Tibial nerve (tissue), 3 donors: Measurements from ENCODE around the gene E2F8.

ENCODE experiments used
- POLR2A ChIP-seq, 2 donors: fragments of 450-650 bp; IDR thresholded peaks; one replicate each; pipeline ENCODE4 v1.6.1; 2017; ENCODE audit warnings: antibody characterized with exemption in 2 of 2, mild to moderate bottlenecking in 2 of 2, moderate library complexity in 2 of 2
- TF ChIP-seq, protein P1 (sequence below), 5 experiments: fragments of 200-600 bp in 3 of 5; fragments of 450-650 bp in 2 of 5; sonication (generic) in 3 of 5; IDR thresholded peaks; one replicate each; pipeline ENCODE4 v1.5.1; 2016 to 2019; ENCODE audit warnings: antibody characterized with exemption in 5 of 5, mild to moderate bottlenecking in 3 of 5, moderate library complexity in 2 of 5

- TF ChIP-seq, protein P1, sequence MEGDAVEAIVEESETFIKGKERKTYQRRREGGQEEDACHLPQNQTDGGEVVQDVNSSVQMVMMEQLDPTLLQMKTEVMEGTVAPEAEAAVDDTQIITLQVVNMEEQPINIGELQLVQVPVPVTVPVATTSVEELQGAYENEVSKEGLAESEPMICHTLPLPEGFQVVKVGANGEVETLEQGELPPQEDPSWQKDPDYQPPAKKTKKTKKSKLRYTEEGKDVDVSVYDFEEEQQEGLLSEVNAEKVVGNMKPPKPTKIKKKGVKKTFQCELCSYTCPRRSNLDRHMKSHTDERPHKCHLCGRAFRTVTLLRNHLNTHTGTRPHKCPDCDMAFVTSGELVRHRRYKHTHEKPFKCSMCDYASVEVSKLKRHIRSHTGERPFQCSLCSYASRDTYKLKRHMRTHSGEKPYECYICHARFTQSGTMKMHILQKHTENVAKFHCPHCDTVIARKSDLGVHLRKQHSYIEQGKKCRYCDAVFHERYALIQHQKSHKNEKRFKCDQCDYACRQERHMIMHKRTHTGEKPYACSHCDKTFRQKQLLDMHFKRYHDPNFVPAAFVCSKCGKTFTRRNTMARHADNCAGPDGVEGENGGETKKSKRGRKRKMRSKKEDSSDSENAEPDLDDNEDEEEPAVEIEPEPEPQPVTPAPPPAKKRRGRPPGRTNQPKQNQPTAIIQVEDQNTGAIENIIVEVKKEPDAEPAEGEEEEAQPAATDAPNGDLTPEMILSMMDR (IDR thresholded peaks at IDR 0.05), result no peak
- TF ChIP-seq POLR2A (IDR thresholded peaks at IDR 0.05), result no peak
Measured at GRCh38 chr11:19244084-19244483, 3.3 kb upstream of the E2F8 start.
